H9 (cell line): ENCODE data around the gene OST4. TPM values are rescaled to one million over a fixed set of nuclear protein-coding genes. Genes with fewer than 3 reads are reported as not detected.
A peak's percentile ranks its signal among the peaks of the same experiment; 100 is the strongest.

Source experiments
- DNase-seq: peaks from one replicate; pipeline ENCODE4 v3.0.0-alpha.2; 2017
- H2AFZ ChIP-seq: one replicate; pipeline ENCODE4 v1.6.1; 2013; ENCODE audit warnings: mild to moderate bottlenecking, low read length, control low read depth, moderate library complexity
- H2AK5ac ChIP-seq: 2 replicates; pipeline ENCODE4 v1.6.1; 2013; ENCODE audit warnings: low read length, control low read depth, mixed read lengths; ENCODE audit not compliant: insufficient read length
- H2BK120ac ChIP-seq: one replicate; pipeline ENCODE4 v1.6.1; 2013; ENCODE audit warnings: low read depth, mild to moderate bottlenecking, low read length, control low read depth, inconsistent platforms; ENCODE audit not compliant: poor library complexity, severe bottlenecking
- H2BK12ac ChIP-seq: 2 replicates; pipeline ENCODE4 v1.6.1; 2013; ENCODE audit warnings: low read length, control low read depth, mixed read lengths, low read depth; ENCODE audit not compliant: insufficient read length
- H2BK15ac ChIP-seq: 2 replicates; pipeline ENCODE4 v1.6.1; 2013; ENCODE audit warnings: low read depth, low read length, control low read depth
- H2BK20ac ChIP-seq: one replicate; pipeline ENCODE4 v1.6.1; 2013; ENCODE audit warnings: low read depth, mild to moderate bottlenecking, low read length, control low read depth, inconsistent platforms; ENCODE audit not compliant: poor library complexity, severe bottlenecking
- H2BK5ac ChIP-seq: 2 replicates; pipeline ENCODE4 v1.6.1; 2013; ENCODE audit warnings: low read length, control low read depth, mixed read lengths; ENCODE audit not compliant: insufficient read length
- H3K14ac ChIP-seq: 2 replicates; pipeline ENCODE4 v1.6.1; 2013; ENCODE audit warnings: low read length, control low read depth; ENCODE audit not compliant: insufficient read depth
- H3K18ac ChIP-seq: 2 replicates; pipeline ENCODE4 v1.6.1; 2013; ENCODE audit warnings: low read depth, mild to moderate bottlenecking, mixed read lengths, low read length, control low read depth; ENCODE audit not compliant: insufficient read length
- H3K23ac ChIP-seq: 2 replicates; pipeline ENCODE4 v1.6.1; 2013; ENCODE audit warnings: low read length, control low read depth, mixed read lengths, low read depth; ENCODE audit not compliant: insufficient read length
- H3K23me2 ChIP-seq: 2 replicates; pipeline ENCODE4 v1.6.1; 2013; ENCODE audit warnings: low read depth, mild to moderate bottlenecking, mixed read lengths, low read length, control low read depth; ENCODE audit not compliant: insufficient read length, poor library complexity, severe bottlenecking
- H3K27ac ChIP-seq: 2 replicates; pipeline ENCODE4 v1.5.1; 2013; ENCODE audit warnings: low read length, control low read depth, mixed read lengths, low read depth; ENCODE audit not compliant: insufficient read length
- H3K27me3 ChIP-seq: 2 replicates; pipeline ENCODE4 v1.6.1; 2013; ENCODE audit warnings: low read length, control low read depth, inconsistent platforms; ENCODE audit not compliant: insufficient read depth
- H3K4ac ChIP-seq: 2 replicates; pipeline ENCODE4 v1.6.1; 2013; ENCODE audit warnings: low read depth, mild to moderate bottlenecking, control low read depth, inconsistent platforms, low read length, moderate library complexity
- H3K4me1 ChIP-seq: 2 replicates; pipeline ENCODE4 v1.6.1; 2013; ENCODE audit warnings: low read length, control low read depth, inconsistent platforms; ENCODE audit not compliant: insufficient read depth
- H3K4me2 ChIP-seq: 2 replicates; pipeline ENCODE4 v1.6.1; 2013; ENCODE audit warnings: low read length, control low read depth, mixed read lengths; ENCODE audit not compliant: insufficient read length, insufficient read depth
- H3K56ac ChIP-seq: 2 replicates; pipeline ENCODE4 v1.6.1; 2013; ENCODE audit warnings: low read depth, mild to moderate bottlenecking, mixed read lengths, low read length, control low read depth; ENCODE audit not compliant: insufficient read length
- H3K79me1 ChIP-seq: 2 replicates; pipeline ENCODE4 v1.6.1; 2013; ENCODE audit warnings: low read depth, mild to moderate bottlenecking, moderate library complexity, low read length, control low read depth, inconsistent platforms; ENCODE audit not compliant: insufficient read depth, poor library complexity, severe bottlenecking
- H3K79me2 ChIP-seq: 2 replicates; pipeline ENCODE4 v1.6.1; 2013; ENCODE audit warnings: low read length, control low read depth, inconsistent platforms; ENCODE audit not compliant: insufficient read depth
- H3K9ac ChIP-seq: 2 replicates; pipeline ENCODE4 v1.6.1; 2013; ENCODE audit warnings: low read length, control low read depth, mixed read lengths; ENCODE audit not compliant: insufficient read length; ENCODE audit errors: extremely low read depth
- H3K9me3 ChIP-seq: one replicate; pipeline ENCODE4 v1.6.1; 2013; ENCODE audit warnings: low read depth, low read length, inconsistent platforms; ENCODE audit not compliant: control insufficient read depth
- H3T11ph ChIP-seq: one replicate; pipeline ENCODE4 v1.6.1; 2013; ENCODE audit warnings: mild to moderate bottlenecking, low read length, control low read depth, inconsistent platforms
- H4K20me1 ChIP-seq: one replicate; pipeline ENCODE4 v1.6.1; 2013; ENCODE audit not compliant: control insufficient read depth, insufficient read length, insufficient read depth
- H4K5ac ChIP-seq: 2 replicates; pipeline ENCODE4 v1.6.1; 2013; ENCODE audit warnings: low read depth, mild to moderate bottlenecking, mixed read lengths, low read length, control low read depth; ENCODE audit not compliant: insufficient read length
- H4K8ac ChIP-seq: replicated peaks from 2 replicates; pipeline ENCODE4 v1.6.1; 2013; ENCODE audit warnings: low read length, control low read depth, mixed read lengths, low read depth; ENCODE audit not compliant: insufficient read length
- H4K91ac ChIP-seq: 2 replicates; pipeline ENCODE4 v1.6.1; 2013; ENCODE audit warnings: low read depth, mild to moderate bottlenecking, moderate library complexity, mixed read lengths, low read length, control low read depth; ENCODE audit not compliant: insufficient read length
- H3K27ac Mint-ChIP-seq, 3 experiments: 2 replicates in 2 of 3; 3 replicates in 1 of 3; pipeline ENCODE4 v1.8.0; 2020 to 2021; ENCODE audit warnings: mixed read lengths in 3 of 3, mild to moderate bottlenecking in 1 of 3, moderate library complexity in 1 of 3
- H3K27me3 Mint-ChIP-seq: 2 replicates; pipeline ENCODE4 v1.8.0; 2021; ENCODE audit warnings: low read depth, mild to moderate bottlenecking, moderate library complexity, mixed read lengths
- H3K36me3 Mint-ChIP-seq, 3 experiments: 2 replicates in 2 of 3; 3 replicates in 1 of 3; pipeline ENCODE4 v1.8.0; 2020 to 2021; ENCODE audit warnings: low read depth in 3 of 3, mixed read lengths in 3 of 3; ENCODE audit not compliant: insufficient read depth in 1 of 3
- H3K4me1 Mint-ChIP-seq, 2 experiments: 2 replicates each; pipeline ENCODE4 v1.8.0; 2020; ENCODE audit warnings: mixed read lengths in 2 of 2
- H3K4me3 Mint-ChIP-seq, 2 experiments: 2 replicates in 1 of 2; 3 replicates in 1 of 2; pipeline ENCODE4 v1.8.0; 2020 to 2021; ENCODE audit warnings: mild to moderate bottlenecking in 2 of 2, mixed read lengths in 2 of 2, moderate library complexity in 1 of 2
- H3K9me3 Mint-ChIP-seq, 2 experiments: 2 replicates in 1 of 2; 3 replicates in 1 of 2; pipeline ENCODE4 v1.8.0; 2020; ENCODE audit warnings: mild to moderate bottlenecking in 2 of 2, mixed read lengths in 2 of 2, moderate library complexity in 1 of 2
- CTCF ChIP-seq: fragments of 200-600 bp; sonication (generic); conservative IDR thresholded peaks from 3 replicates; pipeline ENCODE4 v1.8.0; 2021; ENCODE audit warnings: antibody characterized with exemption, mild to moderate bottlenecking
- WGBS: extraction: QIAGEN DNeasy Blood & Tissue Kit; methylation state at CpG from one replicate; pipeline ENCODE4 v1.1.7; 2013; ENCODE audit warnings: missing lambda C conversion rate, low lambda C conversion rate, mixed read lengths; ENCODE audit not compliant: insufficient read length; ENCODE audit errors: extremely low coverage; 5-methylcytosine and 5-hydroxymethylcytosine counted together
- total RNA-seq: library from RNA; stranded (reverse); gene quantifications from 2 replicates; pipeline ENCODE4 v1.2.1, GENCODE V29; 2021

Gene OST4
- total RNA-seq, 1 experiment from 2014 or later: 215 TPM

GRCh38 chr2:27117995-27118524 lies 46.6 kb upstream of the OST4 start:
- peaks cover 62% of the 10 kb centered on the region for H3K27me3 Mint-ChIP-seq
- H2AK5ac ChIP-seq: no peak overlapping the region
- H3K27me3 ChIP-seq: peaks cover 12% of the 10 kb centered on the region; the same call in 1 of the 2 replicates
- H4K5ac ChIP-seq: no peak overlapping the region
- no peak overlapping the region for H3K18ac ChIP-seq
- H4K20me1 ChIP-seq: no peaks in the 10 kb centered on the region
- no peak overlapping the region for H3K27ac Mint-ChIP-seq
- peak overlapping the region; percentile 62 for H3K4me2 ChIP-seq
- H3T11ph ChIP-seq: no peak overlapping the region
- no peak overlapping the region for H3K27ac ChIP-seq
- H3K4ac ChIP-seq: no peak overlapping the region
- H4K8ac ChIP-seq: no peak overlapping the region
- no peak overlapping the region for H2BK5ac ChIP-seq
- peak overlapping the region; percentile 51 to 73 for H3K4me3 Mint-ChIP-seq
- DNase-seq: no peak
- H3K79me2 ChIP-seq: no peaks in the 10 kb centered on the region
- no peak overlapping the region for H4K91ac ChIP-seq
- no peak overlapping the region for H3K56ac ChIP-seq
- no peak for TF ChIP-seq CTCF
- H3K9ac ChIP-seq: no peak overlapping the region
- H3K4me1 Mint-ChIP-seq: peaks cover 10 to 11% of the 10 kb centered on the region in 2 experiments
- H2BK15ac ChIP-seq: no peak overlapping the region
- H2BK12ac ChIP-seq: no peak overlapping the region
- no peak overlapping the region for H2AFZ ChIP-seq
- no peaks in the 10 kb centered on the region for H3K79me1 ChIP-seq
- peaks cover 8% of the 10 kb centered on the region for H3K23me2 ChIP-seq
- no peak overlapping the region for H2BK20ac ChIP-seq
- H2BK120ac ChIP-seq: no peak overlapping the region
- no peak overlapping the region for H3K14ac ChIP-seq
- no peaks in the 10 kb centered on the region; a peak in 1 of 5 replicates for H3K9me3 Mint-ChIP-seq
- peaks cover 2% of the 10 kb centered on the region for H3K4me1 ChIP-seq
- no peak overlapping the region for H3K23ac ChIP-seq
- no peaks in the 10 kb centered on the region for H3K9me3 ChIP-seq
- H3K36me3 Mint-ChIP-seq: no peaks in the 10 kb centered on the region; a peak in 3 of 7 replicates
- WGBS: no CpG with 5 or more reads among the region's 14 CpGs
